ENCODE results near the gene LRRN1. TPM values are rescaled to one million over a fixed set of nuclear protein-coding genes. Genes with fewer than 3 reads are reported as not detected.
"Not testable (repeated sequence)": the region's sequence is repeated elsewhere in the genome, so short reads cannot be mapped to it uniquely, and the experiment has no call there.

The LRRN1 gene
- total and polyA plus RNA-seq, 11 donors = 0.07 to 3.0 (median 0.21) TPM; not detected in 3

DNA sequence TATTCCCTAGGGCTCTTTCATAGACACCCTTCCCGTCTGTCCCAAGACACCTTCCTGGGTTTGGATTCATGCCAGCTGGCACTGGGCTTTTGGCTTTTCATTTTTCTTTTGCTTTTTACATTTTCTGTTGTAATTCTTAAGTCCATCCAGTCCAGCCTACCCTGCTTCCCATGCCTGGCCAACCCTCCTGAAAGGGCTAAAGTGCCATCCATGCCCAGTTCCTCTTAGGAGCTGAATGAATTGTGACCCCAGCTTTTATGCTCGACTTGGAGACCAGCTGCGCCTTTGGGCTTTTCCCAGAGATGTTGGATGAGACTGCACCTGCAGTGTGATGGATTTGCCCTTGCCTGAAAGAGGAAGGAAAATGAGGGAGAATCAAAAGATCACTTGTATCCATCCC lies 25.8 kb downstream of the LRRN1 start:
- TF ChIP-seq, protein P1, sequence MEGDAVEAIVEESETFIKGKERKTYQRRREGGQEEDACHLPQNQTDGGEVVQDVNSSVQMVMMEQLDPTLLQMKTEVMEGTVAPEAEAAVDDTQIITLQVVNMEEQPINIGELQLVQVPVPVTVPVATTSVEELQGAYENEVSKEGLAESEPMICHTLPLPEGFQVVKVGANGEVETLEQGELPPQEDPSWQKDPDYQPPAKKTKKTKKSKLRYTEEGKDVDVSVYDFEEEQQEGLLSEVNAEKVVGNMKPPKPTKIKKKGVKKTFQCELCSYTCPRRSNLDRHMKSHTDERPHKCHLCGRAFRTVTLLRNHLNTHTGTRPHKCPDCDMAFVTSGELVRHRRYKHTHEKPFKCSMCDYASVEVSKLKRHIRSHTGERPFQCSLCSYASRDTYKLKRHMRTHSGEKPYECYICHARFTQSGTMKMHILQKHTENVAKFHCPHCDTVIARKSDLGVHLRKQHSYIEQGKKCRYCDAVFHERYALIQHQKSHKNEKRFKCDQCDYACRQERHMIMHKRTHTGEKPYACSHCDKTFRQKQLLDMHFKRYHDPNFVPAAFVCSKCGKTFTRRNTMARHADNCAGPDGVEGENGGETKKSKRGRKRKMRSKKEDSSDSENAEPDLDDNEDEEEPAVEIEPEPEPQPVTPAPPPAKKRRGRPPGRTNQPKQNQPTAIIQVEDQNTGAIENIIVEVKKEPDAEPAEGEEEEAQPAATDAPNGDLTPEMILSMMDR (IDR thresholded peaks at IDR 0.05) = no peak
- TF ChIP-seq POLR2A (IDR thresholded peaks at IDR 0.05) = no peak
- Histone ChIP-seq H3K27ac (no peak overlapping the region), H3K4me3 (no peak overlapping the region), H3K36me3 (no peaks in the 10 kb centered on the region), H3K4me1 (no peaks in the 10 kb centered on the region), H3K27me3 (no peaks in the 10 kb centered on the region), H3K9me3 (no peaks in the 10 kb centered on the region)
- ATAC-seq = no peak
- no peak for DNase-seq
- WGBS, 4 donors = 75 to 85% (median 81%) methylated on average over 3 of the region's 3 CpGs
- intact Hi-C loops (cut with DNase I) = no loop called here

DNA sequence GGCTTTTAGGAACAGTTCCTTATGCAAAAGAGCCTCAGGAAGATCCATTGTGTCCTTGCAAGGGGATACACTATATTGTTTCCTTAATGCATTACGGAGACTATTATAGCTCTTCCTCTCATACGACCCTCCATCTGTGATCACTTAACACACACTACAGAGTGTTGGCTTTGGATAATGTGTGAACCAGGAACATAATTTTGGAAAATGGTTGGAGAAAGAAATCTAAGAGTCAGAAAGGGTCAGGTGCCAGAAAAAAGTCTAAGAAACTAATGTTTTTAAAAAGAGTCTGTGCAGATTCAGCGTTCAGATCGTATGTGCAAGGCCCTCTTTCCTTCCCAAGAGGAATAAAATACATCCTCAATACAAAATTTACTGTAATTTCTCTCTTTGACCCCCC lies 27.3 kb downstream of the LRRN1 start:
- TF ChIP-seq, protein P1 (IDR thresholded peaks at IDR 0.05) = no peak
- TF ChIP-seq POLR2A (IDR thresholded peaks at IDR 0.05) = no peak
- no peak overlapping the region for H3K27ac ChIP-seq
- no peak overlapping the region for H3K4me3 ChIP-seq
- WGBS, 4 donors = 81 to 89% (median 86%) methylated on average over 4 of the region's 4 CpGs
- no peaks in the 10 kb centered on the region for H3K9me3 ChIP-seq
- H3K36me3 ChIP-seq = no peaks in the 10 kb centered on the region
- DNase-seq (no peak), ATAC-seq (no peak)
- intact Hi-C loops (cut with DNase I) = no loop called here
- no peaks in the 10 kb centered on the region for H3K4me1 ChIP-seq
- no peaks in the 10 kb centered on the region for H3K27me3 ChIP-seq

DNA sequence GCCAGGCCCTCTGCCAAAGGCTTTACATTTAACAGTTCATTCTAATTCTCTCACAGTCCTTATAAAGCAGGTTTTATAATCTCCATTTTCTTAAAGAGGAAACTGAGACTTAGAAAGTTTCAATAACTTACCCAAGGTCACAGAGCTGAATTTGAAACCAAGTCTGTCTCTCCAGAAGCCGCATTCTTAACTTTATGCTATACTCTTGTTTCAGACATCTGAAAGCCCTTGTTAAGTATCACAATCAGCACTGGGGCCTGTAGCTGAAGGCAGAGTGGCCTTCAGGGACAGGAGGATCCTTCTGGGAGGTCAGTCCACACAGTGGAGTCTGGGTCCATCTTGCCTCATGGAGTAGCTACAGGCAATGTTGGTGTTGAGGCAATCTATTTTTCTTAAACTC lies 27.9 kb downstream of the LRRN1 start:
- Histone ChIP-seq H3K36me3 (no peaks in the 10 kb centered on the region), H3K4me3 (no peak overlapping the region), H3K4me1 (no peaks in the 10 kb centered on the region), H3K27ac (no peak overlapping the region), H3K9me3 (peaks cover 0 to 2% (median 0%) of the 10 kb centered on the region in 12 donors), H3K27me3 (no peaks in the 10 kb centered on the region)
- intact Hi-C loops (cut with DNase I) = no loop called here
- DNase-seq (no peak), ATAC-seq (no peak)
- no peak for TF ChIP-seq POLR2A (IDR thresholded peaks at IDR 0.05)
- TF ChIP-seq, protein P1 (IDR thresholded peaks at IDR 0.05) = no peak
- WGBS, 4 donors = 92 to 100% (median 100%) methylated on average over 1 of the region's 1 CpG

DNA sequence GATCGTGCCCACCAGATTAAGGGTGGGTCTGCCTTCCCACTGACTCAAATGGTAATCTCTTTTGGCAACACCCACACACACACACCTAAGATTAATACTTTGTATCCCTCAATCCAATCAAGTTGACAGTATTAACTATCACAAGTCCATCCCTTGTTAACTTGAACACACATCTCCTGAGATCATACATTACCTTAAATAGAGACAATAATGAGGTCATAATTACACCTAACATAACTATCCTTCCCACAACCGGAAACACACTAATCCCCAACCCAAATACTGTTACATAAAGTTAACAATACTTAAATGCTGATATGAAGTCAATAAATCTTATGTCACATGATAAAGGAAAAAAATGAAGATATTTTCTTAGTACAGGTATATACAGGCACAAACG lies 29.2 kb downstream of the LRRN1 start:
- ATAC-seq; H3K36me3 ChIP-seq; H3K4me1 ChIP-seq; H3K27ac ChIP-seq; H3K4me3 ChIP-seq; DNase-seq; intact Hi-C loops (cut with DNase I); H3K27me3 ChIP-seq: not testable (repeated sequence)
- 76 to 90% (median 84%) methylated on average over 3 of the region's 3 CpGs for WGBS, 4 donors
- H3K9me3 ChIP-seq = peaks cover 0 to 15% (median 3%) of the 10 kb centered on the region in 12 donors

DNA sequence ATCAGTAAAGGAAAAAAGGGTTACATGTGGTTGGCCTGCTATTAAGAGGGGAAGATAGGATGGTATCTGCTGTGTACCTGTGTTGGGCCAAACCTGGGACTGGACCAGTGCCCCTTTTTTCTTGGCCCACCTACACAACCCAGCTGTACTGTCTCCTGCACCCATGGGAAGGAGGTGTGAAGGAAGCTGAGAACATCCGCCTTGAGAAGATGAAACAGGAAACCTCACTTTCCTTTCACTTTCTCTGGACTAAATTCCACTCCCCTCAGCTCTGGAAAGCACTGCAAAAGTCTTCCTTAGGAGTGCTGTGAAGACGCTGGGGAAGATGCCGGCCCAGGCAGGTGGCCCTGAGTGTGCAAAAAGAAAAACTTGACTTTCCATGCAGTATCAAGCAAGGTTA lies 37.6 kb downstream of the LRRN1 start:
- Histone ChIP-seq H3K4me1 (no peaks in the 10 kb centered on the region), H3K27me3 (no peaks in the 10 kb centered on the region), H3K27ac (no peak overlapping the region), H3K9me3 (peaks cover 0 to 44% (median 9%) of the 10 kb centered on the region in 12 donors), H3K4me3 (no peak overlapping the region), H3K36me3 (no peaks in the 10 kb centered on the region)
- 75 to 81% (median 76%) methylated on average over 3 of the region's 3 CpGs for WGBS, 4 donors
- intact Hi-C loops (cut with DNase I) = no loop called here
- DNase-seq (no peak), ATAC-seq (no peak)
- TF ChIP-seq, protein P1 (IDR thresholded peaks at IDR 0.05) = no peak
- TF ChIP-seq POLR2A (IDR thresholded peaks at IDR 0.05) = no peak

All from heart left ventricle (tissue), 16 donors.